ENCODE measurements around the gene KCNIP4. TPM values are rescaled to one million over a fixed set of nuclear protein-coding genes. Genes with fewer than 3 reads are reported as not detected.

The KCNIP4 gene
- total RNA-seq, 1 experiment from 2014 or later = not detected

GRCh38 chr4:21090094-21090666, 858.4 kb downstream of the KCNIP4 start:
- no peak for DNase-seq (ENCODE audit: low spot score)

- DNase-seq (ENCODE audit: low spot score) = no peak
Observed at GRCh38 chr4:21083413-21083812, 865.2 kb downstream of the KCNIP4 start.

- DNase-seq (ENCODE audit: low spot score) = no peak
Observed at GRCh38 chr4:21077967-21078366, 870.6 kb downstream of the KCNIP4 start.

- no peak for DNase-seq (ENCODE audit: low spot score)
Observed at GRCh38 chr4:21067351-21067750, 881.2 kb downstream of the KCNIP4 start.

GRCh38 chr4:21061902-21062301, 886.7 kb downstream of the KCNIP4 start:
- no peak for DNase-seq (ENCODE audit: low spot score)

GRCh38 chr4:21046141-21046540, 902.4 kb downstream of the KCNIP4 start:
- no peak for DNase-seq (ENCODE audit: low spot score)

- no peak for DNase-seq (ENCODE audit: low spot score)
Observed at GRCh38 chr4:21045119-21045518, 903.5 kb downstream of the KCNIP4 start.

GRCh38 chr4:21041708-21042107, 906.9 kb downstream of the KCNIP4 start:
- no peak for DNase-seq (ENCODE audit: low spot score)

GRCh38 chr4:21034728-21035127, 913.8 kb downstream of the KCNIP4 start:
- no peak for DNase-seq (ENCODE audit: low spot score)

GRCh38 chr4:21032089-21032645, 916.4 kb downstream of the KCNIP4 start:
- DNase-seq (ENCODE audit: low spot score) = no peak

- DNase-seq (ENCODE audit: low spot score) = no peak
Observed at GRCh38 chr4:21018817-21019216, 929.8 kb downstream of the KCNIP4 start.

GRCh38 chr4:21013501-21013900, 935.1 kb downstream of the KCNIP4 start:
- DNase-seq (ENCODE audit: low spot score) = no peak

GRCh38 chr4:21012851-21013331, 935.7 kb downstream of the KCNIP4 start:
- DNase-seq (ENCODE audit: low spot score) = no peak

- DNase-seq (ENCODE audit: low spot score) = no peak
Observed at GRCh38 chr4:21011106-21011505, 937.5 kb downstream of the KCNIP4 start.

GRCh38 chr4:21009956-21010355, 938.6 kb downstream of the KCNIP4 start:
- DNase-seq (ENCODE audit: low spot score) = no peak

- DNase-seq (ENCODE audit: low spot score) = no peak
Observed at GRCh38 chr4:21005647-21006046, 942.9 kb downstream of the KCNIP4 start.

GRCh38 chr4:21002976-21003375, 945.6 kb downstream of the KCNIP4 start:
- no peak for DNase-seq (ENCODE audit: low spot score)

- no peak for DNase-seq (ENCODE audit: low spot score)
Observed at GRCh38 chr4:21002286-21002685, 946.3 kb downstream of the KCNIP4 start.

- DNase-seq (ENCODE audit: low spot score) = no peak
Observed at GRCh38 chr4:21001490-21001889, 947.1 kb downstream of the KCNIP4 start.

GRCh38 chr4:20997886-20998285, 950.7 kb downstream of the KCNIP4 start:
- DNase-seq (ENCODE audit: low spot score) = no peak

- no peak for DNase-seq (ENCODE audit: low spot score)
Observed at GRCh38 chr4:20995610-20996009, 953.0 kb downstream of the KCNIP4 start.

GRCh38 chr4:20995015-20995414, 953.6 kb downstream of the KCNIP4 start:
- DNase-seq (ENCODE audit: low spot score) = no peak

- no peak for DNase-seq (ENCODE audit: low spot score)
Observed at GRCh38 chr4:20992002-20992401, 956.6 kb downstream of the KCNIP4 start.

GRCh38 chr4:20987191-20987590, 961.4 kb downstream of the KCNIP4 start:
- DNase-seq (ENCODE audit: low spot score) = no peak
